ENCODE data around the gene C8A.

The C8A gene

GRCh38 chr1:56929492-56929891 is 74.9 kb downstream of the C8A start:
- DNase-seq: no peak

GRCh38 chr1:56931211-56931610 is 76.6 kb downstream of the C8A start:
- DNase-seq: no peak

- no peak for DNase-seq
Observed at GRCh38 chr1:56931686-56932085, 77.1 kb downstream of the C8A start.

- DNase-seq: no peak
Observed at GRCh38 chr1:56933161-56933560, 78.6 kb downstream of the C8A start.

- no peak for DNase-seq
Observed at GRCh38 chr1:56933606-56934005, 79.0 kb downstream of the C8A start.

- no peak for DNase-seq
Observed at GRCh38 chr1:56934430-56935060, 79.9 kb downstream of the C8A start.

GRCh38 chr1:56938646-56939045 is 84.0 kb downstream of the C8A start:
- DNase-seq: no peak

- no peak for DNase-seq
Observed at GRCh38 chr1:56939209-56939608, 84.6 kb downstream of the C8A start.

- no peak for DNase-seq
Observed at GRCh38 chr1:56940039-56940438, 85.4 kb downstream of the C8A start.

GRCh38 chr1:56948403-56949023 is 93.9 kb downstream of the C8A start:
- no peak for DNase-seq

GRCh38 chr1:56952501-56952900 is 97.9 kb downstream of the C8A start:
- DNase-seq: no peak

- no peak for DNase-seq
Observed at GRCh38 chr1:56953386-56953785, 98.8 kb downstream of the C8A start.

- no peak for DNase-seq
Observed at GRCh38 chr1:56954664-56955063, 100.1 kb downstream of the C8A start.

GRCh38 chr1:56957931-56958330 is 103.3 kb downstream of the C8A start:
- no peak for DNase-seq

GRCh38 chr1:56958526-56958925 is 103.9 kb downstream of the C8A start:
- DNase-seq: no peak

GRCh38 chr1:56961426-56961825 is 106.8 kb downstream of the C8A start:
- DNase-seq: no peak

GRCh38 chr1:56963667-56964066 is 109.1 kb downstream of the C8A start:
- no peak for DNase-seq

- no peak for DNase-seq
Observed at GRCh38 chr1:56964349-56965017, 109.9 kb downstream of the C8A start.

- DNase-seq: no peak
Observed at GRCh38 chr1:56965191-56965590, 110.6 kb downstream of the C8A start.

GRCh38 chr1:56965916-56966697 is 111.5 kb downstream of the C8A start, which contains the start of gene C8B:
C8B (minus strand) TSS chr1:56966015; CDS start chr1:56965948, 67 bp downstream.
- DNase-seq: no peak

GRCh38 chr1:56966698-56966999 is 112.1 kb downstream of the C8A start:
- no peak for DNase-seq

GRCh38 chr1:56967355-56967754 is 112.8 kb downstream of the C8A start:
- no peak for DNase-seq
